Measurements from ENCODE around the gene SSR3.
"Not testable (repeated sequence)": the region's sequence is repeated elsewhere in the genome, so short reads cannot be mapped to it uniquely, and the experiment has no call there.

SSR3 gene

DNA sequence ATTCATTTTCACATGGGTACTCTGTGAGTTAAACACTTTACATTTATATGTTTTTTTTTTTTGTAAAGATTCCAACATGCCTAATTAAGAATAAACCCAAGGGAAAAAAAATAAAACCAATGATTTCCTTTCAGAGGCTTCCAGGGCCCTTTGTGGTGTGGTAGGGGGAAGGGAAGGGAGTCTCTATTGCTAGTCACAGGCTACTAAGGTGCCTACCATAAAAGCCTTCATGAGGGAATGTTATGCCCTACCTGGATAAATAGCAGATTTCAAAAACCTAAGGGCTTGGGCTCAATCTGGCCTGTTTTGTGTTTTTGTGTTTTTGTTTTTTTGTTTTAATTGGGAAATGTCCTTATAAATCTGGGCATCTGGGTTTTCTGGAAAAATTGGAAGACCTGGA is 38.9 kb upstream of the SSR3 start:
- Histone ChIP-seq H3K27me3 (ENCODE audit: control insufficient read depth in 2 of 2, insufficient read depth in 2 of 2, low read length in 2 of 2) (no peaks in the 10 kb centered on the region), H3K9me3 (ENCODE audit: control insufficient read depth in 2 of 2, low read length in 2 of 2) (no peaks in the 10 kb centered on the region), H3K36me3 (ENCODE audit: control insufficient read depth in 2 of 2, insufficient read depth in 2 of 2, low read length in 2 of 2) (no peaks in the 10 kb centered on the region), H3K27ac (ENCODE audit: low read depth in 2 of 2, low read length in 2 of 2) (no peak overlapping the region), H3K4me3 (ENCODE audit: low read length in 2 of 2) (peak overlapping the region; percentile 7 to 46), H3K4me1 (ENCODE audit: control insufficient read depth in 2 of 2, insufficient read depth in 2 of 2, low read length in 2 of 2) (peaks cover 3 to 5% of the 10 kb centered on the region in 2 donors), H3K9ac (ENCODE audit: low read depth in 1 of 2, low read length in 2 of 2) (peak overlapping the region in 1 of 2 donors; percentile 5)

DNA sequence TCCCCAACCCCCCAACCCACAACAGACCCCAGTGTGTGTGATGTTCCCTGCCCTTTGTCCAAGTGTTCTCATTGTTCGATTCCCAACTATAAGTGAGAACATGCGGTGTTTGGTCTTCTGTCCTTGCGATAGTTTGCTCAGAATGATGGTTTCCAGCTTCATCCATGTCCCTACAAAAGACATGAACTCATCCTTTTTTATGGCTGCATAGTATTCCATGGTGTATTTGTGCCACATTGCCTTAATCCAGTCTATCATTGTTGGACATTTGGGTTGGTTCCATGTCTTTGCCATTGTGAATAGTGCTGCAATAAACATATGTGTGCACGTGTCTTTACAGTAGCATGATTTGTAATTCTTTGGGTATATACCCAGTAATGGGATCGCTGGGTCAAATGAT is 34.9 kb upstream of the SSR3 start:
- H3K27me3 ChIP-seq (ENCODE audit: control insufficient read depth in 2 of 2, insufficient read depth in 2 of 2, low read length in 2 of 2); H3K9ac ChIP-seq (ENCODE audit: low read depth in 1 of 2, low read length in 2 of 2); H3K9me3 ChIP-seq (ENCODE audit: control insufficient read depth in 2 of 2, low read length in 2 of 2); H3K36me3 ChIP-seq (ENCODE audit: control insufficient read depth in 2 of 2, insufficient read depth in 2 of 2, low read length in 2 of 2); H3K4me1 ChIP-seq (ENCODE audit: control insufficient read depth in 2 of 2, insufficient read depth in 2 of 2, low read length in 2 of 2); H3K4me3 ChIP-seq (ENCODE audit: low read length in 2 of 2); H3K27ac ChIP-seq (ENCODE audit: low read depth in 2 of 2, low read length in 2 of 2): not testable (repeated sequence)

DNA sequence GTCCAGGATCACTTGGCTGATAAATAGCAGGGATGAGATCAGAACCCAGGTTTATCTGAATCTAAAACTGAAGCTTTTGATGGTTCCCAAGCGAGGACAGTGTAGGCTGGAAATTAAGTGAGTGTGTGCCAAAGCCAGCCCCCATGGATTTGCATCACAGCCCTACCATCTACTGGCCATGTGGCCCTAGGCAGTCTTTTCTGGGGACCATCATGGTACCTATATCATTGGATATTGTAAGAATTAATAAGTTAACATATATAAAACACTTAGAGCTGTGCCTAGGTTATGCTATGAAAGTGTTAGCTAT is 32.8 kb upstream of the SSR3 start:
- Histone ChIP-seq H3K27ac (ENCODE audit: low read depth in 2 of 2, low read length in 2 of 2) (no peak overlapping the region), H3K4me1 (ENCODE audit: control insufficient read depth in 2 of 2, insufficient read depth in 2 of 2, low read length in 2 of 2) (no peaks in the 10 kb centered on the region), H3K4me3 (ENCODE audit: low read length in 2 of 2) (no peak overlapping the region), H3K9me3 (ENCODE audit: control insufficient read depth in 2 of 2, low read length in 2 of 2) (no peaks in the 10 kb centered on the region), H3K9ac (ENCODE audit: low read depth in 1 of 2, low read length in 2 of 2) (no peak overlapping the region), H3K27me3 (ENCODE audit: control insufficient read depth in 2 of 2, insufficient read depth in 2 of 2, low read length in 2 of 2) (no peaks in the 10 kb centered on the region), H3K36me3 (ENCODE audit: control insufficient read depth in 2 of 2, insufficient read depth in 2 of 2, low read length in 2 of 2) (no peaks in the 10 kb centered on the region)

DNA sequence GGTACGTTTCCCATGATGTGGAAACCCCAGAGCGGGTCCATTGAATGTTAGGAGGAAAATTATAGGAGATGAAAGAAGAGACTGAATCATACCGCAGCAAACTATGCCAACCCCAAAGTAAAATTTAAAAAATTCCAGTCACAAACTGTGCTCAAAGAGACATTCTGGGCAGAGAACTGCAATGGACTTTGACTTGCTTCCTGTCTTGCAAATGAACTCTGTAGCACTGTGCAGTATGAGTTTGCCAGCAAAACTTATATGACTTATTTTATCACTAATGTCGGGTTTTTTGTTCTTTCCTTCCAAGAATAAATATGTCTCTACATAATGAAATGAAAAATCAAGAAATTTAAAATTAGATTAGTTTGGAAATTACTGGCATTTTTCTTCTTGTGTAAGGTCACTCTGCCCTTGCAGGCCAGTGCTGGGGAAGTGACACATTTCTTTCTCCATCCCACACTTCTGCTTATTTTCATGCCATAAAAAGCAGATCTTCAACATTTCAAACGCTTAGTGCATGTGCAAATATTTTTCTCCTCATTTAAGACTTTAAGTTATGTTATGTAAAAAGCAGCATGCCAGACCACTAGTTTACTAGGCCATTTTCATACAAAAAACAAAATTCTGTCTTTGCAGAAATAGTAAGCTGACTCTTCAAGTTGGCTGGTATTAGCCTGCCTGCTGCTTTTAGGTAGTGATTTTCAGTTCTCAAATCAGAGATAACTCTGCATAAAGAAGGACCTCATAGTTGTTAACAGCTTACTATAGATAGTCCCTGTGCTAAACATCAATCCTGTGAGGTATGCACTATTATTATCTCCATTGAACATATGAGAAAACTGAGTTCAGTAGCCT is 32.2 kb upstream of the SSR3 start:
- Histone ChIP-seq H3K36me3 (ENCODE audit: control insufficient read depth in 2 of 2, insufficient read depth in 2 of 2, low read length in 2 of 2) (no peaks in the 10 kb centered on the region), H3K4me3 (ENCODE audit: low read length in 2 of 2) (no peak overlapping the region), H3K9me3 (ENCODE audit: control insufficient read depth in 2 of 2, low read length in 2 of 2) (no peaks in the 10 kb centered on the region), H3K27me3 (ENCODE audit: control insufficient read depth in 2 of 2, insufficient read depth in 2 of 2, low read length in 2 of 2) (no peaks in the 10 kb centered on the region), H3K9ac (ENCODE audit: low read depth in 1 of 2, low read length in 2 of 2) (no peak overlapping the region), H3K27ac (ENCODE audit: low read depth in 2 of 2, low read length in 2 of 2) (no peak overlapping the region), H3K4me1 (ENCODE audit: control insufficient read depth in 2 of 2, insufficient read depth in 2 of 2, low read length in 2 of 2) (no peaks in the 10 kb centered on the region)

DNA sequence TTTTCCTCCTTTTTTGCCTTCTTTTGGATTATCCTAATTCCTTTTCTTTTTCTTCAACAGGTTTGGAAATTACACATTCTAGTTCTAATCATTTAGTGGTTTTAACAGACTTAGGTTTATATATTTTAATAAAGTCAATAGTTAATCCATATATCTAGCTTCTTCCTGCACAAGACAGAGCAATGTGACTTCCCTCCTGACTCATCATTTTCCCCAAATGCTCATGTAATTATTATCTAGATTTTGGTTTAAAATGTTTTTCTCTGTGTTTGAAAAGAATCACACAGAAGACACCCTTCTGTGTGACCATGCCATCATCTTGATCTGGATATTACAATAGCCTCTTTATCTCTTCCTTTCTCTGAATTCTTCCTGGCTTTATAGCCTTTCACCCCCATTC is 28.6 kb upstream of the SSR3 start:
- no peak overlapping the region for H3K27ac ChIP-seq (ENCODE audit: low read depth in 2 of 2, low read length in 2 of 2)

DNA sequence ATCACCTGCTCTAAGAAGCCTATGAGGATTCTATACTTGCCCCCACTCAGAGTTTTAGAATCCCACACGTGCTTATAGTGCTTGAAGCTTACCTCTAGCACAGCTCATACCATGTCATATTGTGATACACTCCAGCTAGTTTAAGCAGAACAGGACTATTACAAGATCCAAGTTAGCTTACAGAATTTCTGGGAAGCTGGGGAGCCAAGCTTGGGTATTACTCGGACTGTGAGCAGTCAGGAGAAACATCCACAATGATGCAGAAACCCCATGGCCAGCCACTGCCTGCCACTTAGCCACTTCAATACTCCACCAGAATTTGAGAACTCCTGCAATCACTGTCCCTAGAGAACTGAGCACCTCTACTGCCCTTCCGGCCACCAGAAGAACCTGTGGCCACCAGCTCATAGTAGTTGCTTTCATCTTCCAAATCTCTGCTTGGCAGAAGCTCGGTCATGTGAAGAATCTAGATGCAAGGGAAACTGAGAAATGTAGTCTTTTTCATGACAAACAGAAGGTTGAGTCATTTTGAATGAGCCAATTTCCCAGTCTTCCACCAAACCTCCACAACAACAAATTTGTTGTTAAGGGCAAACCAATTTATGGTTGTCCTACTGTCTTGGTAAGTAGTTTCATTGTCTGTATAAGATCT is 27.7 kb upstream of the SSR3 start:
- Histone ChIP-seq H3K9me3 (ENCODE audit: control insufficient read depth in 2 of 2, low read length in 2 of 2) (no peaks in the 10 kb centered on the region), H3K9ac (ENCODE audit: low read depth in 1 of 2, low read length in 2 of 2) (no peak overlapping the region)

More for the DNA sequence above, 28.6 kb upstream of the SSR3 start:
- Histone ChIP-seq H3K9me3 (ENCODE audit: control insufficient read depth in 2 of 2, low read length in 2 of 2) (no peaks in the 10 kb centered on the region), H3K4me3 (ENCODE audit: low read length in 2 of 2) (no peak overlapping the region), H3K9ac (ENCODE audit: low read depth in 1 of 2, low read length in 2 of 2) (no peak overlapping the region), H3K36me3 (ENCODE audit: control insufficient read depth in 2 of 2, insufficient read depth in 2 of 2, low read length in 2 of 2) (no peaks in the 10 kb centered on the region), H3K27me3 (ENCODE audit: control insufficient read depth in 2 of 2, insufficient read depth in 2 of 2, low read length in 2 of 2) (no peaks in the 10 kb centered on the region), H3K4me1 (ENCODE audit: control insufficient read depth in 2 of 2, insufficient read depth in 2 of 2, low read length in 2 of 2) (no peaks in the 10 kb centered on the region)

DNA sequence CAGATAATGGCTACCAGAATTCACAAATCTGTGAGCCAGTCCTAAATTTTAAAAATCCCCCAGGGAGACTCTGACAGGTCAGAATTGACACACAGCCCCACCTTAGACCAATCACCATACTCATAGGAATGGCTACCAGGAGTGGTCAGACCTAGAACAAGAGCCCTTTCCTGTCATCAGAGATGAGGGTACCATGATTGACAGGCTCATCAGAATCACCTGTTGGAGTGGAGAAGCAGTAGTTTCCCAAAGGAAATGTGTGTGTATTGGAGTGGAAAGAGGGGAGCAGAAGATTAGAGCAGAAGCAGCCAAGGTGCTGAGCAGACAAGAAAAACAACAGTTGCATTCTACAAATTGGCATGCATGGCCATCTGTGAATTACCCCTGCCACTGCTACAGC is 27.0 kb upstream of the SSR3 start:
- Histone ChIP-seq H3K9me3 (ENCODE audit: control insufficient read depth in 2 of 2, low read length in 2 of 2) (no peaks in the 10 kb centered on the region), H3K36me3 (ENCODE audit: control insufficient read depth in 2 of 2, insufficient read depth in 2 of 2, low read length in 2 of 2) (no peaks in the 10 kb centered on the region), H3K27ac (ENCODE audit: low read depth in 2 of 2, low read length in 2 of 2) (no peak overlapping the region), H3K27me3 (ENCODE audit: control insufficient read depth in 2 of 2, insufficient read depth in 2 of 2, low read length in 2 of 2) (no peaks in the 10 kb centered on the region), H3K9ac (ENCODE audit: low read depth in 1 of 2, low read length in 2 of 2) (no peak overlapping the region), H3K4me3 (ENCODE audit: low read length in 2 of 2) (no peak overlapping the region), H3K4me1 (ENCODE audit: control insufficient read depth in 2 of 2, insufficient read depth in 2 of 2, low read length in 2 of 2) (no peaks in the 10 kb centered on the region)

More for the DNA sequence above, 27.7 kb upstream of the SSR3 start:
- no peaks in the 10 kb centered on the region for H3K4me1 ChIP-seq (ENCODE audit: control insufficient read depth in 2 of 2, insufficient read depth in 2 of 2, low read length in 2 of 2)
- H3K27ac ChIP-seq (ENCODE audit: low read depth in 2 of 2, low read length in 2 of 2): no peak overlapping the region
- H3K27me3 ChIP-seq (ENCODE audit: control insufficient read depth in 2 of 2, insufficient read depth in 2 of 2, low read length in 2 of 2): no peaks in the 10 kb centered on the region
- no peaks in the 10 kb centered on the region for H3K36me3 ChIP-seq (ENCODE audit: control insufficient read depth in 2 of 2, insufficient read depth in 2 of 2, low read length in 2 of 2)
- no peak overlapping the region for H3K4me3 ChIP-seq (ENCODE audit: low read length in 2 of 2)

DNA sequence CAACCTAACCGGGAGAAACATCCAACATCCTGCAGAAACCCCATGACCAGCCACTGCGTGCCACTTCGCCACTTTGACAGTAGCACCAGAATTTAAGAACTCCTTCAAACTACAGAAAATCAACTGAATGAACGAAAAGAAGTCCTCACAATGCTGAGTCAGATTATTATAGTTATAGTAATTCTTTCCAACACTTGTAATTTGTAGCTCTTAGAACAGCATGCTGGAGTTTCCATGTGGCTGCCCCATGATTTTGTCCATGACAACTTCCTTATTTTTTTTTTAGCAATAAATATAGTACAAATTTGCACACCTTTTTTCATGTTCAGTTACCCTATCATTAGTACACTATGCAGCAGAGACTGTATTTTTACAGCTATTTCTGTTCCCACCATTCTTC is 26.1 kb upstream of the SSR3 start:
- Histone ChIP-seq H3K4me1 (ENCODE audit: control insufficient read depth in 2 of 2, insufficient read depth in 2 of 2, low read length in 2 of 2) (no peaks in the 10 kb centered on the region), H3K4me3 (ENCODE audit: low read length in 2 of 2) (no peak overlapping the region), H3K36me3 (ENCODE audit: control insufficient read depth in 2 of 2, insufficient read depth in 2 of 2, low read length in 2 of 2) (no peaks in the 10 kb centered on the region), H3K9ac (ENCODE audit: low read depth in 1 of 2, low read length in 2 of 2) (no peak overlapping the region), H3K27ac (ENCODE audit: low read depth in 2 of 2, low read length in 2 of 2) (no peak overlapping the region), H3K9me3 (ENCODE audit: control insufficient read depth in 2 of 2, low read length in 2 of 2) (no peaks in the 10 kb centered on the region), H3K27me3 (ENCODE audit: control insufficient read depth in 2 of 2, insufficient read depth in 2 of 2, low read length in 2 of 2) (no peaks in the 10 kb centered on the region)

DNA sequence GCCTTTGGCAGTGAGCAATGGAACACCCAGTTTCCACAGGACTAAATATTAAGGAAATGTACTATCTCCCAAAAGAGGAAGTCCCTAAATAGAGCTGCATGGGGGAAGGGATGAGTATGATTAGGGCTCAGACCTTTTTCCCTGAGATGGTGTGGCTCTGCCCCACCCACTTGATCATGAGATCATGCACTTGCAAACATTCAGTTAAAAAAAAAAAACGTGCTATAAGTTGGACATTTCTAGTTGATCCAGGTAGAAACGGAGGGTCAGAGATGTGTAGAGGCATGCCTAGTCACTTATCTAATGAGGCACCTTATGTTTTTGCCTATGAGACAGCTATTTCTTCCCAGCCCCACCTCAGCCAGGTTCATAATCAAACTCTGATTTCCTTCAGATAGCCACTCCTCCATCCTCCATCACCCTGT is 24.5 kb upstream of the SSR3 start:
- no peaks in the 10 kb centered on the region for H3K4me1 ChIP-seq (ENCODE audit: control insufficient read depth in 2 of 2, insufficient read depth in 2 of 2, low read length in 2 of 2)
- no peaks in the 10 kb centered on the region for H3K9me3 ChIP-seq (ENCODE audit: control insufficient read depth in 2 of 2, low read length in 2 of 2)
- H3K27me3 ChIP-seq (ENCODE audit: control insufficient read depth in 2 of 2, insufficient read depth in 2 of 2, low read length in 2 of 2): no peaks in the 10 kb centered on the region
- H3K27ac ChIP-seq (ENCODE audit: low read depth in 2 of 2, low read length in 2 of 2): no peak overlapping the region
- no peak overlapping the region for H3K4me3 ChIP-seq (ENCODE audit: low read length in 2 of 2)
- H3K36me3 ChIP-seq (ENCODE audit: control insufficient read depth in 2 of 2, insufficient read depth in 2 of 2, low read length in 2 of 2): no peaks in the 10 kb centered on the region
- no peak overlapping the region for H3K9ac ChIP-seq (ENCODE audit: low read depth in 1 of 2, low read length in 2 of 2)

DNA sequence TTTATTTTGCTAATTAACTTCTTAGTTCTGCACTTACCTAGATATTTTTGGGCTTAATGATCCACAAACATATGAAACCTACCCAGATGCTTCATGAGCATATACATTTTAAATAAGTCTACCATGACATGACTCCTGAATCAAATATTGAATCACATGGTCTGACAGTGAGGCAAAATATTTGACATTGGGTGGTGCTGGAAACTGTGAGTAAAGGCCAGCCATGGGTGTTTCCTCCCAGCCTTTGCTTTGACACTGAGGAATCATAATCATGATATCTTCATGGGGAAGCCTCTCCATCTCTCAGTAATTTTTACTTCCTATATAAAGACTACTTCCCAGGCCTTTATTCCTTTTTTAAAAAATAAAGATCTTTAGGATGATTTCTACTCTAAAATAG is 22.8 kb upstream of the SSR3 start:
- Histone ChIP-seq H3K4me3 (ENCODE audit: low read length in 2 of 2) (no peak overlapping the region), H3K4me1 (ENCODE audit: control insufficient read depth in 2 of 2, insufficient read depth in 2 of 2, low read length in 2 of 2) (no peaks in the 10 kb centered on the region), H3K27me3 (ENCODE audit: control insufficient read depth in 2 of 2, insufficient read depth in 2 of 2, low read length in 2 of 2) (no peaks in the 10 kb centered on the region), H3K9ac (ENCODE audit: low read depth in 1 of 2, low read length in 2 of 2) (no peak overlapping the region), H3K36me3 (ENCODE audit: control insufficient read depth in 2 of 2, insufficient read depth in 2 of 2, low read length in 2 of 2) (no peaks in the 10 kb centered on the region), H3K27ac (ENCODE audit: low read depth in 2 of 2, low read length in 2 of 2) (no peak overlapping the region), H3K9me3 (ENCODE audit: control insufficient read depth in 2 of 2, low read length in 2 of 2) (no peaks in the 10 kb centered on the region)
